Measurements from ENCODE around the gene MCU.

GRCh38 chr10:72858067-72858466, 166.1 kb downstream of the MCU start:
- no peak for TF ChIP-seq ELF4 (IDR thresholded peaks at IDR 0.05)
- TF ChIP-seq CTBP1 (IDR thresholded peaks at IDR 0.05; ENCODE audit: borderline replicate concordance) = no peak
- TF ChIP-seq FOXK2 (IDR thresholded peaks at IDR 0.05) = no peak
- TF ChIP-seq BHLHE40 (IDR thresholded peaks at IDR 0.05; ENCODE audit: borderline replicate concordance) = no peak
- TF ChIP-seq SUZ12 (IDR thresholded peaks at IDR 0.05) = no peak
- no peak for TF ChIP-seq HDGF (IDR thresholded peaks at IDR 0.05; ENCODE audit: borderline replicate concordance)
- TF ChIP-seq TARDBP (IDR thresholded peaks at IDR 0.05) = no peak
- no peak for TF ChIP-seq FOXM1 (IDR thresholded peaks at IDR 0.05; ENCODE audit: borderline replicate concordance)
- no peak for TF ChIP-seq PKNOX1 (IDR thresholded peaks at IDR 0.05)
- no peak for TF ChIP-seq SP1 (IDR thresholded peaks at IDR 0.05)
- no peak for TF ChIP-seq L3MBTL2 (conservative IDR thresholded peaks at IDR 0.05)
- TF ChIP-seq FOXA1 (IDR thresholded peaks at IDR 0.05) = no peak

Measured in HEK293T (cell line).